ENCODE measurements around the gene PCCA.

Gene PCCA

GRCh38 chr13:100528353-100528752, 439.5 kb downstream of the PCCA start:
- Histone ChIP-seq H3K4me3 (ENCODE audit: low read depth in 1 of 2, low read length in 2 of 2) (no peak overlapping the region), H3K27me3 (ENCODE audit: insufficient read depth, low read length, poor library complexity) (no peaks in the 10 kb centered on the region), H3K36me3 (ENCODE audit: insufficient read depth, low read length) (no peaks in the 10 kb centered on the region; the same call in 1 of the 2 replicates), H3K27ac (ENCODE audit: low read length) (no peak overlapping the region), H3K9ac (ENCODE audit: low read depth, low read length) (no peak overlapping the region), H2AFZ (ENCODE audit: low read depth, low read length) (no peak overlapping the region), H3K79me2 (ENCODE audit: insufficient read depth, low read length) (no peaks in the 10 kb centered on the region), H3K4me1 (ENCODE audit: insufficient read depth, low read length) (no peaks in the 10 kb centered on the region), H3K4me2 (ENCODE audit: insufficient read depth, low read length) (no peak overlapping the region), H4K20me1 (ENCODE audit: insufficient read depth, low read length) (no peaks in the 10 kb centered on the region), H3K9me3 (ENCODE audit: insufficient read depth, low read length, severe bottlenecking) (no peaks in the 10 kb centered on the region)
- DNase-seq (no peak), ATAC-seq (ENCODE audit: insufficient read depth, low read depth) (no peak)
- TF ChIP-seq EZH2 (IDR thresholded peaks at IDR 0.05; ENCODE audit: borderline replicate concordance, low read depth, low read length, severe bottlenecking), result no peak

GRCh38 chr13:100528820-100529219, 439.9 kb downstream of the PCCA start:
- no peaks in the 10 kb centered on the region for H4K20me1 ChIP-seq (ENCODE audit: insufficient read depth, low read length)
- H3K9me3 ChIP-seq (ENCODE audit: insufficient read depth, low read length, severe bottlenecking), result no peaks in the 10 kb centered on the region
- H3K36me3 ChIP-seq (ENCODE audit: insufficient read depth, low read length), result no peaks in the 10 kb centered on the region; the same call in 1 of the 2 replicates
- H3K4me1 ChIP-seq (ENCODE audit: insufficient read depth, low read length), result no peaks in the 10 kb centered on the region
- H3K79me2 ChIP-seq (ENCODE audit: insufficient read depth, low read length), result no peaks in the 10 kb centered on the region
- no peak overlapping the region for H2AFZ ChIP-seq (ENCODE audit: low read depth, low read length)
- DNase-seq (no peak), ATAC-seq (ENCODE audit: insufficient read depth, low read depth) (no peak)
- no peak overlapping the region for H3K27ac ChIP-seq (ENCODE audit: low read length)
- no peak overlapping the region for H3K9ac ChIP-seq (ENCODE audit: low read depth, low read length)
- H3K27me3 ChIP-seq (ENCODE audit: insufficient read depth, low read length, poor library complexity), result no peaks in the 10 kb centered on the region
- no peak for TF ChIP-seq EZH2 (IDR thresholded peaks at IDR 0.05; ENCODE audit: borderline replicate concordance, low read depth, low read length, severe bottlenecking)
- no peak overlapping the region for H3K4me2 ChIP-seq (ENCODE audit: insufficient read depth, low read length)
- no peak overlapping the region for H3K4me3 ChIP-seq (ENCODE audit: low read depth in 1 of 2, low read length in 2 of 2)

- Histone ChIP-seq H3K9ac (ENCODE audit: low read depth, low read length) (no peak overlapping the region), H3K4me2 (ENCODE audit: insufficient read depth, low read length) (no peak overlapping the region), H4K20me1 (ENCODE audit: insufficient read depth, low read length) (no peaks in the 10 kb centered on the region), H3K27ac (ENCODE audit: low read length) (no peak overlapping the region), H3K4me1 (ENCODE audit: insufficient read depth, low read length) (no peaks in the 10 kb centered on the region), H2AFZ (ENCODE audit: low read depth, low read length) (no peak overlapping the region), H3K9me3 (ENCODE audit: insufficient read depth, low read length, severe bottlenecking) (no peaks in the 10 kb centered on the region), H3K4me3 (ENCODE audit: low read depth in 1 of 2, low read length in 2 of 2) (no peak overlapping the region), H3K36me3 (ENCODE audit: insufficient read depth, low read length) (no peaks in the 10 kb centered on the region; the same call in 1 of the 2 replicates), H3K27me3 (ENCODE audit: insufficient read depth, low read length, poor library complexity) (no peaks in the 10 kb centered on the region), H3K79me2 (ENCODE audit: insufficient read depth, low read length) (no peaks in the 10 kb centered on the region)
- TF ChIP-seq CTCF (IDR thresholded peaks at IDR 0.05; ENCODE audit: borderline replicate concordance, extremely low read depth, low read length, poor library complexity, severe bottlenecking) (no peak), EZH2 (IDR thresholded peaks at IDR 0.05; ENCODE audit: borderline replicate concordance, low read depth, low read length, severe bottlenecking) (no peak)
- ATAC-seq (ENCODE audit: insufficient read depth, low read depth) (no peak), DNase-seq (no peak)
Measured at GRCh38 chr13:100529666-100530377, 440.9 kb downstream of the PCCA start.

DNA sequence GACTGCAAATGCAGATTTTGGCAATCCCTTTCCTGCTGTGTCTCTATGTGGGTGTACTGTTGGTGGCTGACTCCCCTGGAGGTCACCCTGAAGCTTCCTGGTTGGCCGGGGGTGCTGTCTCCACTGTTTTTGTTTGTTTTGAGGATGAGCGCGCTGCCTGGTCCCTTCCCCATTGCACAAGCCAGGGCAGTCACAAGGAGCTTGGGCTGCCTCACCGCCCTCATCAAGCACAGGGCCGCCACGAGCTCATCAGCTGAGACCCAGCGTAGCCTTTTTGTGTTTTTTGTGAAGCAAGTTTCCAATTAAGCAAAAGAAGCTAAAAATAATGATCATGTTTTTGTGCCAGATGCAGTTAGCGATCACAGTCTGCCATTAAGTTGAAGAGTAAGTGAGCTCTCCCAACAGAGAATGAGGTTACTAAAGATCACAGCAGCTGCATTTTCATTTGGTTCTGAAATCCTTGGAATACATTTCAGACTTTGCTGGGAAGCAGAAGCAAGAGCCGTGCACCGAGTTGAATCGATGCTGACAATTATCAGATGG, 441.8 kb downstream of the PCCA start:
- DNase-seq, result no peak
- no peak overlapping the region for H3K4me2 ChIP-seq (ENCODE audit: insufficient read depth, low read length)
- H3K9me3 ChIP-seq (ENCODE audit: insufficient read depth, low read length, severe bottlenecking), result no peaks in the 10 kb centered on the region
- no peaks in the 10 kb centered on the region; the same call in 1 of the 2 replicates for H3K36me3 ChIP-seq (ENCODE audit: insufficient read depth, low read length)
- ATAC-seq (ENCODE audit: insufficient read depth, low read depth), result no peak
- H3K4me1 ChIP-seq (ENCODE audit: insufficient read depth, low read length), result no peaks in the 10 kb centered on the region
- no peaks in the 10 kb centered on the region for H3K79me2 ChIP-seq (ENCODE audit: insufficient read depth, low read length)
- H3K9ac ChIP-seq (ENCODE audit: low read depth, low read length), result no peak overlapping the region
- H3K4me3 ChIP-seq (ENCODE audit: low read depth in 1 of 2, low read length in 2 of 2), result no peak overlapping the region
- no peak overlapping the region for H2AFZ ChIP-seq (ENCODE audit: low read depth, low read length)
- TF ChIP-seq CTCF (IDR thresholded peaks at IDR 0.05; ENCODE audit: borderline replicate concordance, extremely low read depth, low read length, poor library complexity, severe bottlenecking) (no peak), EZH2 (IDR thresholded peaks at IDR 0.05; ENCODE audit: borderline replicate concordance, low read depth, low read length, severe bottlenecking) (no peak)
- H3K27me3 ChIP-seq (ENCODE audit: insufficient read depth, low read length, poor library complexity), result no peaks in the 10 kb centered on the region
- no peak overlapping the region for H3K27ac ChIP-seq (ENCODE audit: low read length)
- no peaks in the 10 kb centered on the region for H4K20me1 ChIP-seq (ENCODE audit: insufficient read depth, low read length)

Data from DND-41 (cell line).